Right ventricle myocardium inferior (tissue), 1 donor: Measurements from ENCODE around the gene GTPBP10. TPM values are rescaled to one million over a fixed set of nuclear protein-coding genes. Genes with fewer than 3 reads are reported as not detected.
"Not testable (repeated sequence)": the region's sequence is repeated elsewhere in the genome, so short reads cannot be mapped to it uniquely, and the experiment has no call there.

Experiments
- ATAC-seq: fragments of 200-7000 bp; cut with Tn5 transposase; one replicate; pipeline ENCODE4 v1.9.1; 2020; ENCODE audit warnings: mild to moderate bottlenecking, moderate library complexity
- DNase-seq: peaks from one replicate; pipeline ENCODE4 v3.0.0; 2021; ENCODE audit errors: missing footprints
- intact Hi-C: fragments of 100-400 bp; cut with DNase I; formaldehyde crosslinking; loops from one replicate; pipeline ENCODE4 v1.11.0; 2022
- total RNA-seq: library from RNA; stranded (reverse); fragmentation: NEBNext Ultra II Directional; extraction: Animal tissue kit (Norgen Biotek cat#: 25700); gene quantifications from one replicate; pipeline ENCODE4 v1.2.1, GENCODE V29; 2021
- donor health status: DM: no; HTN: yes; CAD: no; lungs with severe emphysema.

GTPBP10 gene
- total RNA-seq, 1 donor from 2014 or later: 24.8 TPM

DNA sequence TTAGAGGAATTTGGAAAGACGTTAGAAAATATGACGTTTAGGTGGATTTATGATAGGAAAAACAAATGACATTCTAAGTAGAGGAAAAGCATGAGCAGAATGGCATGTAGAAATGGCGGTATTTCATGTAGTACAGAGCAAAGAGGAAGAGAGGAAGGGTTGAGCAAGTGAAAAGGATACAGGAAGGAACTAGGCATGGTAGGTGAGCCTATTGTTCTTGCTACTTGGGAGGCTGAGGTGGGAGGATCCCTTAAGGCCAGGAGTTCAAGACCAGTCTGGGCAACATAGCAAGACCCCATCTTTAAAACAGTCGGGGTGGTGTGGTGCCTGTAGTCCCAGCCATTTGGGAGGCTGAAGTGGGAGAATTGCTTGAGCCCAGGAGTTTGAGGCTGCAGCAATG, 1.2 kb downstream of the GTPBP10 start:
- DNase-seq: no peak
- intact Hi-C loops: loop anchor here (5.0 kb wide), 2 partner anchors 35 to 75 kb away; no protein-coding TSS in a partner anchor
- no peak for ATAC-seq

DNA sequence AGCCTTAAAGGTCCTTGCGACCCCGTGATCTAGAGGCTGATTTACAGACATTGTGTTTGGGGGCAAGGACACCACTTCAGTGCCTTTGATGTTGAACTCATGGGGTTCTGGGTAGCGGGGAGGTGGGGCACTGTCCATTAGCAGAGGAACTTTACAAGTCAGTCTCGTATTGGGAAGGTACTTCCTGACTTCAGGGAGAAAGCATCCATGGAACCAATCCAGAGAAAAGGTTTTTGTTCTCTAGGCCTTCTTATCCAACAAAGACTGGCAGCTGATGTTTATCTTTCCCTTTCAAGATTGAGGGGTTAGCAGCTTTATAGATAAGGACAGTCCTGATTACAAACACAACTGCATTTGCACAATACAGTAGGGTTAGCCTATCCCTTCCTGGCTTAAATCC, 2.8 kb downstream of the GTPBP10 start:
- ATAC-seq (no peak), DNase-seq (no peak)
- intact Hi-C loops: loop anchor here (5.0 kb wide), 2 partner anchors 33 to 73 kb away; no protein-coding TSS in a partner anchor

DNA sequence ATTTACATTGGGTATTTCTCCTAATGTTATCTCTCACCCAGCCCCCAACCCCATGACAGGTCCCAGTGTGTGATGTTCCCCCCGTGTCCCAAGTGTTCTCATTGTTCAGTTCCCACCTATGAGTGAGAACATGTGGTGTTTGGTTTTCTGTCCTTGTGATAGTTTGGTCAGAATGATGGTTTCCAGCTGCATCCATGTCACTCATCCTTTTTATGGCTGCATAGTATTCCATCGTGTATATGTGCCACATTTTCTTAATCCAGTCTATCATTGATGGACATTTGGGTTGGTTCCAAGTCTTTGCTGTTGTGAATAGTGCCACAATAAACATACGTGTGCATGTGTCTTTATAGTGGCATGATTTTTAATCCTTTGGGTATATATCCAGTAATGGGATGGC, 3.5 kb downstream of the GTPBP10 start:
- intact Hi-C loops, ATAC-seq, DNase-seq: not testable (repeated sequence)

- intact Hi-C loops: no loop called here
- no peak for ATAC-seq
- DNase-seq: no peak
Observed at GRCh38 chr7:90351987-90352386, 5.5 kb downstream of the GTPBP10 start.

DNA sequence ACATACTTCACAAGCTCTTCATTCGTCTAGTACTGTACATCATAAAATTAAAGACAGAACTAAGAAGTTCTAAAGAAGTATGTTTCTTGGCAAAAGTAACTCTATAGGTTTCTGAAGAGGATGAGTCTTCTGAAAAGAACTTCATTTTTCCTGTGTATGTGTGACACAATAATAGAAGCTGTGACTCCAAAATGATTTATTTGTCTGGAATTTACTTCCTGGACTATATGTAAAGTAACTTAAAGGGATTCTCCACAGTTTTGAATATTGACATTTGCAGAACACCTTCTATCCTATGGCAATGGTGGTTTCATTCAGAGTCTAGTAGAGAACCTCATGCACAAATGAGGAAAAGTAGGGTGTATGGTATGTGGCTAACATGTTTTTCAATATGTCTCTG, 36.9 kb downstream of the GTPBP10 start:
- DNase-seq: no peak
- no peak for ATAC-seq
- intact Hi-C loops: loop anchor here (5.0 kb wide), 1 partner anchor 36 kb away; the partner anchor contains the start of gene GTPBP10

- ATAC-seq (no peak), DNase-seq (no peak)
- intact Hi-C loops: loop anchor here (5.0 kb wide), 1 partner anchor 37 kb away; the partner anchor contains the start of gene GTPBP10
Observed at GRCh38 chr7:90383861-90384260, 37.3 kb downstream of the GTPBP10 start.

- ATAC-seq: no peak
- intact Hi-C loops: loop anchor here (5.0 kb wide), 1 partner anchor 37 kb away; the partner anchor contains the start of gene GTPBP10
- no peak for DNase-seq
Observed at GRCh38 chr7:90384433-90384832, 37.9 kb downstream of the GTPBP10 start.

DNA sequence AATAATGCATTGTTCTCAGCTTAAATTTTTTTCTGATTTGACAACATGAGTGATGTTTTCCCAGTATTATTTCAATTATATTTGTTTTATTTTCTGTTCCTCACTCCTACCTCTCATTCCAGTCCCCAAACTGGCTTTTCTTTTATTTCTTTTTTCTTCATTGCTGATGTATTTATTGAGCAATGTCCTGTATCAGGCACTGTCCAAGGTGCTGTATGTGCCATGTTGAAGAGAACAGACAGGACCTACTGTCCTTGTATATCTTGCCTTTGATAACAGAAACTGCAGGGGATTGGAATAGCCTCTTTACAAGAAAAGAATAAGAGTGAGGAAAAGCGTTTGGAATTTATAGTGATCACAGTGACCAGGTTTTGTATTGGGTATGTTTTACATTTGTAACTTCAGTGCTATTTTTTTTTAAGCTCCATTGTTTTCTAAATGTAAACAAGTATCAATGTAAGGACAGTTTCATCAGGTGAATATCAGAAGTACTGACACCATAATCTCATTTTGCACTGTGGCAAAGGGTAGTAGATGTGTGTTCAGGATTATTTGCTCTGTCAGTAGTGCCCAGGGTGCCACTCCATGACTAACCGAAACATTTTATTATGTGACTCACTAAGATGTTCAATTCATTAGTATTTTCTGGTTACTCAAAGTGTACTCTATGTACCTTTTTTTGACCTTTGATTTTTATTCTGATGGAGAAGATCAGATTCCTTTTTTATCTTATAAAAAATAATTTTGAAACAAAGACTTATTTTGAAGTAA, 41.1 kb downstream of the GTPBP10 start:
- intact Hi-C loops: no loop called here
- ATAC-seq (no peak), DNase-seq (no peak)

GRCh38 chr7:90390926-90391325, 44.4 kb downstream of the GTPBP10 start:
- ATAC-seq (no peak), DNase-seq (no peak)
- intact Hi-C loops: no loop called here

DNA sequence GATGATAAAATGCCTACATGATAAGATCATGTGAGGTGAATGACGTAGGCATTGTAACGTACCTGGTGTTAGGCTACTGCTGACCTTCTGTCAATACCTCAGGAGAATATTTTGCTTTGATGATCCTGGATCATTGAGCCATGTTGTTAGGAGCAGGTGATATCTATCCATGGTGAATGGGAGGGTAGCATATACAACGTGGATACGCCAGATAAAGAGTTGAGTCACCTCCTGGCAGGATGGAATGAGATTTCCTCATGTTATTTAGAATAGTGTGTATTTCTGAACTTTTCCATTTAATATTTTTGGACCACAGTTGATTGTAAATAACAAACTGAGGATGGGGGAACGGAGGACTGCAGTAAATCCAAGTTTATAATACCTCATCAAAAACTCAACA, 45.0 kb downstream of the GTPBP10 start:
- intact Hi-C loops: no loop called here
- DNase-seq: no peak
- no peak for ATAC-seq

DNA sequence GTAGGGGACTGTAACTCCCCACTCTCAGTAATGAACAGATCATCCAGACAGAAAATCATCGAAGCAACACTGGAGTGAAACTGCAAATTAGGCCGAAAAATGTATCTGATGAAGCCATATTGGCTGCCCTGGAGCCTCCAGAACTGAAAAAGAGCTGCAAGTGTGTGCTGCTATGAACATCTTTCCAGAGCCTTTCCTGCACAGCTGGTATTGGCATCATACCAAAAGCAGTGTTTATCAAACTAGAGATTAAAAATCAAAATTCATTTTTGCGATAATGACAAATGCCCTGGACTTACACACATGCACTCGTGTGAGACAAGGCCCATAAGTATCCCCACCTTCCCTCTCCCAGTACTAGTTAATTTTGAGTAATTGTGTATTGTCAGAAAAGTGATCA, 49.9 kb downstream of the GTPBP10 start:
- intact Hi-C loops: no loop called here
- ATAC-seq: no peak
- DNase-seq: no peak

- intact Hi-C loops: loop anchor here (2.0 kb wide), 1 partner anchor 57 kb away; no protein-coding TSS in a partner anchor
- no peak for ATAC-seq
- no peak for DNase-seq
Observed at GRCh38 chr7:90401989-90402388, 55.5 kb downstream of the GTPBP10 start.

DNA sequence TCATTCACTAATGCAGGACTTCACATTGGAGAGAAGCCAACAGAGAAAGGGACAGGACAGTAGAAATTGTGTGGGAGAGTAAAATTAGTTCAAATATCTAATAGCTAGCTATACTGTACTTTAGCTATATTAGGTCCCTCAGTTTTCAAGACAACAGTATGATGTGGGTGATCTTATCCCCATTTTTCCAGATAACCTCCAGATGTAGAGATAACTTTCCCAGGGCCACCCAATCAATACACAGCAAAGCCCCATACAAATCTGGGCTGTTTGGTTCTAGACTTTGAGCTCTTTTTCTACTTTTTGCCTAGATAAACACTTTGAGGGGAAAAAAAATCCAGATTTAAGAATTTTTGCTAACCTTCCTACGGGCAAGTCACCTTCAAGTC, 56.3 kb downstream of the GTPBP10 start:
- no peak for ATAC-seq
- intact Hi-C loops: loop anchor here (2.0 kb wide), 1 partner anchor 58 kb away; no protein-coding TSS in a partner anchor
- no peak for DNase-seq

DNA sequence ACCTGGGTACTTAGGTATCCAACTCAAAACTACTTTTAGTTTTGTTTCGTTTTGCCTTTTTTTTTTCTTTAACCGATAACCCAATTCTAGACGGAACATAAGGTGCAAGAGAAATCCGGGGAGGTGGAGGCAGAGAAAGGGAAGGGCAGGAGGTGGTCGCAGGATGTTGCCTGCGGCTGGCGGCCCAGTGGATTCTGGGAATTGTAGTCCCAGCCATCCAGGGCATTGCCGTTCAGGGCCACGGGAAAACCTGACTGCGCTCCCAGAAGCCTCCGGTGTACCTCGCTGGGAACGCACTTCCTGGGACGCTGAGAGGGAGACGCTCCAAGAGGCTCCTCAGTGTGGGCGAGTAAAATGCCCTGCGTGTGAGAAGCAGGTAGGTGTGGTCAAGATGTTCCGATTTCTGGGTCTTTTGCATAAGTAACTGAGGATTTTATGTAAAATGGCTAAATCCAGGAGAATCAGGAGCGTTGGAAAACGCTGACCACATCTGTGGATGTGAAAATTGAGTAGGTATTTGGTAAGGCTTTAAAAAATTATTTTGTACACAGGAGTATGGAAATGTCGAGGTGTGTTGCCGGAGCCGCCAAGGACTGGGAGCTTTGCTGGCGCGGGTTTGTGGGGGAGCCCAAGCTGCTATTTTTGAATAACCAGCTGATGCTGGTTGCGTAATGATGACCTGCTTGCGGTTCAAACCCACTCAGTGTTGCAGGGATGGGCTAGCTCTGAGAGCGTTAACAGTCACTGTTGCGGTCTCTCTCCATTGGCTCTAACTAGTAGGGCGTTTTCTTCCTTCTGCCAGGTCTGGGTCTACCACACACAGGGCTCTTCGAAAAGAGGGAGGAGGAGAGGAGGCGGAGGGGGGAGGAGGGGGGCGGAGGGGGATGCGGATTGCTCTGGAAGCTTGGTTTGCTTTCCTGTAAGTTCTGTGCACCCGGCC, 56.9 kb downstream of the GTPBP10 start, which contains the start of gene CLDN12:
TSS of gene CLDN12 (plus strand) at position 288 of the 940 bp plus-strand sequence. CDS start 9,216 bp downstream, outside the sequence.
- ATAC-seq (peak; percentile 96), DNase-seq (peak; percentile 89)
- intact Hi-C loops: loop anchor here (2.0 kb wide), 1 partner anchor 59 kb away; no protein-coding TSS in a partner anchor

GRCh38 chr7:90404777-90405176, 58.3 kb downstream of the GTPBP10 start:
- ATAC-seq: no peak
- no peak for DNase-seq
- intact Hi-C loops: no loop called here

DNA sequence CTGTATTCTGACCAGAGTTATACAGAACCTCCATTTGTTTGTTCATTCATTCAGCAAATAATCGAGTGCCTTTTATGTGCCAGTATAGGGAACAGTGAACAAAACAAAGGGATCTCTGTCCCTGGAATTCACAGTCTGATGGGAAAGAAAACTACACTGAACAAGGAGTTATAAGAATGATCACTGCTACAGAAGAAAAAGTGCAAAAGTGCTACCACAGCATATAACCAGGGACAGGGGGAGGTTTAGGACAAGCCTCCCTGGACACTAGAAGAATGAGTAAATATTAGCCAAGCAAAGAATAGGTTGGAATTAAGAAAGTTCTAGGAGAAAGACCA, 60.9 kb downstream of the GTPBP10 start:
- DNase-seq (no peak), ATAC-seq (no peak)
- intact Hi-C loops: no loop called here

DNA sequence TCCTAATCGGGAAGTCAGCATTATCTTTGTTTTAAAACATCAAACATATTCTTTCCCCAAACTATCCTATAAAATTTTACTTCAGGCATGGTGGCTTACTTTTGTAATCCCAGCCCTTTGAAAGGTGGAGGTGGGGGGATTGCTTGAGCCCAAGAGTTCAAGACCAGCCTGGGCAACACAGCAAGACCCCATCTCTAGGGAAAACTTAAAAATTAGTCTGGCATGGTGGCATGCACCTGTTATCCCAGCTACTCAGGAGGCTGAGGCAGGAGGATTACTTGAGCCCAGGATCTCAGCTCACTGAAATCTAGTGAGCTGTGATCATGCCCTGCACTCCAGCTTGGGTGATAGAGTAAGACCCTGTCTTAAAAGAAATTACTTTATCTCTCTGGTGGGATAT, 61.6 kb downstream of the GTPBP10 start:
- intact Hi-C loops: no loop called here
- ATAC-seq (no peak), DNase-seq (no peak)

GRCh38 chr7:90409667-90410066, 63.2 kb downstream of the GTPBP10 start:
- DNase-seq (no peak), ATAC-seq (no peak)
- intact Hi-C loops: no loop called here

DNA sequence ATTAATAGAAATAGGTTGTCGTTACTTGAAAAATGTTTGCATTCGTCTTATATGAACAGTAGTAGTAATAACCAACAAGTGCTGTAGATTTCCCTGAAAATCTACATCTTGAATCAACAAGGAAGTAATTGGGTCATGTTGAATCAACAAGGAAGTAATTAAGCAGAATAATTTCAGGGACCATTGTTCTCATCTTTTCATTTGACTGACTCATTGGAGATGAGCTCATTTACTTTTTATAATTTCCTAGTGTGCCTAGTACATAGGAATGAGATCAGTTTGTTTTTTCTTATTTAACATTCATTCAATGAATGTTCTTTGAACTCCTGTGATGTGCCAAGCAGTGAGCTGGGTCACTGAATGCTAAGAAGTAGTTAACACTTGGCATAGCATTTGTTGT, 65.0 kb downstream of the GTPBP10 start:
- no peak for DNase-seq
- intact Hi-C loops: no loop called here

More for the DNA sequence above, 65.0 kb downstream of the GTPBP10 start:
- no peak for ATAC-seq
